ENCODE results near the gene IAH1. TPM values are rescaled to one million over a fixed set of nuclear protein-coding genes. Genes with fewer than 3 reads are reported as not detected.

The IAH1 gene
- total and polyA plus RNA-seq, 2 donors from 2014 or later: 52.7 to 97.0 TPM

DNA sequence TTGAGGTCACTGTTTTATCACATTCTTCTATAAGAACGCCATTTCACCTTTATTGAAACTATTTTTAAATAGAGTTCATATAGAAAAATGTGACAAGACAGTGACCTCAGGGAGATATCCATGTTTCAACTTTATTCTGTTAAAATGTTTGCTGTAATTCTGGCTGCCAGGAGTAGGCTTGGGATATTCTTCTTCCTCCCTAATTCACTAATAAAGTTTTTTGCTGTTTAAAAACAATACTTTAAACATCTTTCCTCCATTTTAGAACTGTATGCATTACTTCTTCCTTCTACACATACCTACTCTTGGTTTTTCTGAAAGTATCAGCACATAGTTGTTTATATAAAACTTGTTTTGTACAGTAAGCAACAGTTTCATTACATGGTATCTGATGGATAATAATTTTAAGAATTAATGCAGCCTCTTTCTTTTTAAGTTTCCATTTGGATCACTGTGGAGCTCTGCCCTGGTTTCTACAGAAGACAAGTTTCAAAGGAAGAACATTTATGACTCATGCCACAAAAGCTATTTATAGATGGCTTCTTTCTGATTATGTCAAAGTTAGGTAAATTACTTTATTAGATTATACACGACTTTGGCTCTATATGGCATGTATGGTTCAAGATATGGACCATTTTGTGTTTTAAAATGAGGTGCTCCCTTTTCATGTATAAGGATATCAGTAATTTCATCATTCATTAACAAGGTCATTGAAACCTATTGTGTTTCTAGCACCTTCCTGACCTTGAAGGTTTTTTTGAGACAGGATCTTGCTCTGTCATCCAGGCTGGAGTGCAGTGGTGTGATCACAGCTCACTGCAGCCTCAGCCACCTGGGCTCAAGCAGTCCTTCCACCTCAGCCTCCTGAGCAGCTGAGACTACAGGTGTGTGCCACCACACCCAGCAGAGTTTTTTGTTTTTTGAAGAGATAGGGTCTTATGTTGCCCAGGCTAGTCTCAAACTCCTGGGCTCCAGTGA is 43.7 kb upstream of the IAH1 start:
- TF ChIP-seq, protein P1, sequence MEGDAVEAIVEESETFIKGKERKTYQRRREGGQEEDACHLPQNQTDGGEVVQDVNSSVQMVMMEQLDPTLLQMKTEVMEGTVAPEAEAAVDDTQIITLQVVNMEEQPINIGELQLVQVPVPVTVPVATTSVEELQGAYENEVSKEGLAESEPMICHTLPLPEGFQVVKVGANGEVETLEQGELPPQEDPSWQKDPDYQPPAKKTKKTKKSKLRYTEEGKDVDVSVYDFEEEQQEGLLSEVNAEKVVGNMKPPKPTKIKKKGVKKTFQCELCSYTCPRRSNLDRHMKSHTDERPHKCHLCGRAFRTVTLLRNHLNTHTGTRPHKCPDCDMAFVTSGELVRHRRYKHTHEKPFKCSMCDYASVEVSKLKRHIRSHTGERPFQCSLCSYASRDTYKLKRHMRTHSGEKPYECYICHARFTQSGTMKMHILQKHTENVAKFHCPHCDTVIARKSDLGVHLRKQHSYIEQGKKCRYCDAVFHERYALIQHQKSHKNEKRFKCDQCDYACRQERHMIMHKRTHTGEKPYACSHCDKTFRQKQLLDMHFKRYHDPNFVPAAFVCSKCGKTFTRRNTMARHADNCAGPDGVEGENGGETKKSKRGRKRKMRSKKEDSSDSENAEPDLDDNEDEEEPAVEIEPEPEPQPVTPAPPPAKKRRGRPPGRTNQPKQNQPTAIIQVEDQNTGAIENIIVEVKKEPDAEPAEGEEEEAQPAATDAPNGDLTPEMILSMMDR (IDR thresholded peaks at IDR 0.05; ENCODE audit: borderline replicate concordance, extremely low read depth, insufficient read depth): no peak
- no peak overlapping the region for H3K9ac ChIP-seq (ENCODE audit: low read length in 3 of 3)
- no peaks in the 10 kb centered on the region for H3K9me3 ChIP-seq (ENCODE audit: control insufficient read depth in 2 of 3, insufficient read depth in 1 of 3, low read length in 3 of 3)
- peaks cover 8 to 20% (median 11%) of the 10 kb centered on the region in 3 donors for H3K36me3 ChIP-seq (ENCODE audit: control insufficient read depth in 2 of 3, insufficient read depth in 3 of 3, low read length in 3 of 3)
- no peak overlapping the region for H3K27ac ChIP-seq (ENCODE audit: low read depth in 2 of 2, low read length in 2 of 2)
- H3K27me3 ChIP-seq (ENCODE audit: control insufficient read depth, insufficient read depth, low read length): no peaks in the 10 kb centered on the region
- intact Hi-C loops (cut with DNase I): no loop called here
- FAIRE-seq (no peak), DNase-seq (no peak)
- H3K4me3 ChIP-seq (ENCODE audit: low read length in 3 of 3): no peak overlapping the region
- H3K4me1 ChIP-seq (ENCODE audit: control insufficient read depth in 2 of 3, insufficient read depth in 2 of 3, low read depth in 1 of 3, low read length in 3 of 3): no peaks in the 10 kb centered on the region

DNA sequence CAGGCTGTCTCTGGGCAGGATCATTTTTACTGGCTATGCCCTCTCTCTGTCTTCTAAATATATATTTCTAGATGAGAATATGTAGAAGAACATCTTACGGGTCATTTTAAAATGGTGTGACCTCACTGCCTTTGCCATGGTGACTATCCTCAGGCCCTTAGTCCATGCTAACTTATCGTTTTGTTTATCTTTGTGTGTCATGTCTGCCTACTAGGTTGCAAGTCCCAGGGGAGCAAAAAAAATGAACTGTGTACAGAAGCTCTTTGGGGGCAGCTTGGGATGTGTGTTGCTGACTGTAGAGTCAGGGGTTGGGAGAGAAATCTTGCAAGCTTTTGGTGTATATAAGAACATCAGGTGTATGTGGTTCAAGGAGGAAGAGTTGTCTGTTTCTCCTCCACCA is 39.9 kb upstream of the IAH1 start:
- H3K4me3 ChIP-seq (ENCODE audit: low read length in 3 of 3): no peak overlapping the region
- no peak overlapping the region for H3K9ac ChIP-seq (ENCODE audit: low read length in 3 of 3)
- no peak for FAIRE-seq

DNA sequence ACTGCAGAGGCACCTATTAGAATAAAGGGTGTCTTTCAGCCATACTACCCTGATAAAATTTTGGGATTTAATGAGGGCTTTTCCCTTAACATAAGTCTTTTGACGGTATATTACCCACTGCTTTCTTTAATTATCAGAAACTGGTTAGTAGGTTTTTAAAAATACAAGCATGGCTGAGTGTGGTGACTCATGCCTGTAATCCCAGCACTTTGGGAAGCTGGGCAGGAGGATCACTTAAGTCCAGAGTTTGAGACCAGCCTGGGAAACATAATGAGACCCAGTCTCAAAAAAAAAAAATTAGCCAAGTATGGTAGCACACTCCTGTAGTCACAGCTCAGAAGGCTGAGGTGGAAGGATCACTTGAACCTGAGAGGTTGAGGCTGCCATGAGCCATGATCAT is 34.8 kb upstream of the IAH1 start:
- H3K36me3 ChIP-seq (ENCODE audit: control insufficient read depth in 2 of 3, insufficient read depth in 3 of 3, low read length in 3 of 3): peaks cover 17 to 36% (median 18%) of the 10 kb centered on the region in 3 donors
- FAIRE-seq (no peak), DNase-seq (no peak)
- H3K9me3 ChIP-seq (ENCODE audit: control insufficient read depth in 2 of 3, insufficient read depth in 1 of 3, low read length in 3 of 3): no peaks in the 10 kb centered on the region
- H3K4me3 ChIP-seq (ENCODE audit: low read length in 3 of 3): no peak overlapping the region
- no peaks in the 10 kb centered on the region for H3K27me3 ChIP-seq (ENCODE audit: control insufficient read depth, insufficient read depth, low read length)
- TF ChIP-seq, protein P1 (IDR thresholded peaks at IDR 0.05; ENCODE audit: borderline replicate concordance, extremely low read depth, insufficient read depth): no peak
- no peak overlapping the region for H3K27ac ChIP-seq (ENCODE audit: low read depth in 2 of 2, low read length in 2 of 2)
- H3K9ac ChIP-seq (ENCODE audit: low read length in 3 of 3): no peak overlapping the region
- no peaks in the 10 kb centered on the region for H3K4me1 ChIP-seq (ENCODE audit: control insufficient read depth in 2 of 3, insufficient read depth in 2 of 3, low read depth in 1 of 3, low read length in 3 of 3)
- intact Hi-C loops (cut with DNase I): no loop called here

More for the DNA sequence above, 39.9 kb upstream of the IAH1 start:
- H3K36me3 ChIP-seq (ENCODE audit: control insufficient read depth in 2 of 3, insufficient read depth in 3 of 3, low read length in 3 of 3): peaks cover 15 to 31% (median 18%) of the 10 kb centered on the region in 3 donors
- no peak overlapping the region for H3K27ac ChIP-seq (ENCODE audit: low read depth in 2 of 2, low read length in 2 of 2)
- no peaks in the 10 kb centered on the region for H3K4me1 ChIP-seq (ENCODE audit: control insufficient read depth in 2 of 3, insufficient read depth in 2 of 3, low read depth in 1 of 3, low read length in 3 of 3)
- TF ChIP-seq, protein P1 (IDR thresholded peaks at IDR 0.05; ENCODE audit: borderline replicate concordance, extremely low read depth, insufficient read depth): no peak
- intact Hi-C loops (cut with DNase I): no loop called here
- H3K27me3 ChIP-seq (ENCODE audit: control insufficient read depth, insufficient read depth, low read length): no peaks in the 10 kb centered on the region
- no peak for DNase-seq
- H3K9me3 ChIP-seq (ENCODE audit: control insufficient read depth in 2 of 3, insufficient read depth in 1 of 3, low read length in 3 of 3): no peaks in the 10 kb centered on the region
